ENCODE results near the gene CACNA2D3.
A peak's percentile ranks its signal among the peaks of the same experiment; 100 is the strongest.

The CACNA2D3 gene

GRCh38 chr3:54122324-54123002 lies at the start of gene CACNA2D3:
CACNA2D3 (plus strand) TSS chr3:54122552.
- no peak for DNase-seq (ENCODE audit: low read depth)
- no peak for TF ChIP-seq CTCF (IDR thresholded peaks at IDR 0.05; ENCODE audit: control insufficient read depth, insufficient read depth, low read depth, low read length, missing control alignments)
- H3K4me3 ChIP-seq (ENCODE audit: control insufficient read depth, low read depth, low read length): peak within 1 kb of the TSS; percentile 16

- no peak for DNase-seq (ENCODE audit: low read depth)
- no peak for TF ChIP-seq CTCF (IDR thresholded peaks at IDR 0.05; ENCODE audit: control insufficient read depth, insufficient read depth, low read depth, low read length, missing control alignments)
These were observed 49.0 kb upstream of the CACNA2D3 start for GRCh38 chr3:54073386-54073785.

GRCh38 chr3:54079314-54079713 lies 43.0 kb upstream of the CACNA2D3 start:
- DNase-seq (ENCODE audit: low read depth): no peak
- TF ChIP-seq CTCF (IDR thresholded peaks at IDR 0.05; ENCODE audit: control insufficient read depth, insufficient read depth, low read depth, low read length, missing control alignments): no peak
- H3K4me3 ChIP-seq (ENCODE audit: control insufficient read depth, low read depth, low read length): no peak overlapping the region

More at GRCh38 chr3:54073386-54073785, 49.0 kb upstream of the CACNA2D3 start:
- no peak overlapping the region for H3K4me3 ChIP-seq (ENCODE audit: control insufficient read depth, low read depth, low read length)

- DNase-seq (ENCODE audit: low read depth): no peak
- no peak for TF ChIP-seq CTCF (IDR thresholded peaks at IDR 0.05; ENCODE audit: control insufficient read depth, insufficient read depth, low read depth, low read length, missing control alignments)
- H3K4me3 ChIP-seq (ENCODE audit: control insufficient read depth, low read depth, low read length): no peak overlapping the region
These were observed 42.5 kb upstream of the CACNA2D3 start for GRCh38 chr3:54079730-54080325.

GRCh38 chr3:54083921-54084320 lies 38.4 kb upstream of the CACNA2D3 start:
- H3K4me3 ChIP-seq (ENCODE audit: control insufficient read depth, low read depth, low read length): no peak overlapping the region
- no peak for DNase-seq (ENCODE audit: low read depth)
- no peak for TF ChIP-seq CTCF (IDR thresholded peaks at IDR 0.05; ENCODE audit: control insufficient read depth, insufficient read depth, low read depth, low read length, missing control alignments)

GRCh38 chr3:54085936-54086335 lies 36.4 kb upstream of the CACNA2D3 start:
- no peak for TF ChIP-seq CTCF (IDR thresholded peaks at IDR 0.05; ENCODE audit: control insufficient read depth, insufficient read depth, low read depth, low read length, missing control alignments)
- no peak overlapping the region for H3K4me3 ChIP-seq (ENCODE audit: control insufficient read depth, low read depth, low read length)
- no peak for DNase-seq (ENCODE audit: low read depth)

All from AG09309 (cell line).